Measurements from ENCODE around the gene CLK3.
"Not testable (repeated sequence)": the region's sequence is repeated elsewhere in the genome, so short reads cannot be mapped to it uniquely, and the experiment has no call there.

CLK3 gene

GRCh38 chr15:74615508-74616365 is at the start of gene CLK3:
TSS of gene CLK3 (plus strand) at chr15:74615836. CDS start at chr15:74619197, 3,361 bp downstream.
- DNase-seq (ENCODE audit: low read depth, low spot score): peak; percentile 74

GRCh38 chr15:74568594-74568993 is 47.0 kb upstream of the CLK3 start:
- DNase-seq (ENCODE audit: low read depth, low spot score): no peak

GRCh38 chr15:74569731-74570070 is 45.9 kb upstream of the CLK3 start:
- no peak for DNase-seq (ENCODE audit: low read depth, low spot score)

GRCh38 chr15:74571191-74571590 is 44.4 kb upstream of the CLK3 start:
- DNase-seq (ENCODE audit: low read depth, low spot score): no peak

GRCh38 chr15:74573987-74574386 is 41.6 kb upstream of the CLK3 start:
- no peak for DNase-seq (ENCODE audit: low read depth, low spot score)

GRCh38 chr15:74578496-74578994 is 37.1 kb upstream of the CLK3 start:
- DNase-seq (ENCODE audit: low read depth, low spot score): no peak

GRCh38 chr15:74579001-74579400 is 36.6 kb upstream of the CLK3 start:
- DNase-seq (ENCODE audit: low read depth, low spot score): no peak

- no peak for DNase-seq (ENCODE audit: low read depth, low spot score)
Measured at GRCh38 chr15:74580538-74581350, 34.9 kb upstream of the CLK3 start.

- no peak for DNase-seq (ENCODE audit: low read depth, low spot score)
Measured at GRCh38 chr15:74584204-74584603, 31.4 kb upstream of the CLK3 start.

GRCh38 chr15:74584779-74585178 is 30.9 kb upstream of the CLK3 start:
- DNase-seq (ENCODE audit: low read depth, low spot score): no peak

GRCh38 chr15:74585191-74585590 is 30.4 kb upstream of the CLK3 start:
- no peak for DNase-seq (ENCODE audit: low read depth, low spot score)

- DNase-seq (ENCODE audit: low read depth, low spot score): no peak
Measured at GRCh38 chr15:74585857-74586256, 29.8 kb upstream of the CLK3 start.

GRCh38 chr15:74589826-74590225 is 25.8 kb upstream of the CLK3 start:
- no peak for DNase-seq (ENCODE audit: low read depth, low spot score)

- DNase-seq (ENCODE audit: low read depth, low spot score): no peak
Measured at GRCh38 chr15:74592222-74592621, 23.4 kb upstream of the CLK3 start.

- no peak for DNase-seq (ENCODE audit: low read depth, low spot score)
Measured at GRCh38 chr15:74593122-74593521, 22.5 kb upstream of the CLK3 start.

GRCh38 chr15:74594455-74594854 is 21.2 kb upstream of the CLK3 start:
- DNase-seq (ENCODE audit: low read depth, low spot score): no peak

GRCh38 chr15:74595271-74595670 is 20.4 kb upstream of the CLK3 start:
- no peak for DNase-seq (ENCODE audit: low read depth, low spot score)

GRCh38 chr15:74596736-74597135 is 18.9 kb upstream of the CLK3 start:
- not testable (repeated sequence) for DNase-seq (ENCODE audit: low read depth, low spot score)

GRCh38 chr15:74597146-74597705 is 18.4 kb upstream of the CLK3 start:
- DNase-seq (ENCODE audit: low read depth, low spot score): not testable (repeated sequence)

GRCh38 chr15:74598126-74598842 is 17.4 kb upstream of the CLK3 start:
- peak; percentile 52 for DNase-seq (ENCODE audit: low read depth, low spot score)

- DNase-seq (ENCODE audit: low read depth, low spot score): no peak
Measured at GRCh38 chr15:74599156-74599555, 16.5 kb upstream of the CLK3 start.
